RKO (cell line): Measurements from ENCODE around the gene ACE.

Source experiments
- DNase-seq: peaks from one replicate; pipeline ENCODE4 v3.0.0-alpha.2; 2016; ENCODE audit warnings: low spot score

ACE gene

GRCh38 chr17:63517825-63518534, 41.1 kb downstream of the ACE start:
- DNase-seq: no peak

GRCh38 chr17:63519116-63519881, 42.4 kb downstream of the ACE start:
- DNase-seq: no peak

- DNase-seq: no peak
Measured at GRCh38 chr17:63519972-63520882, 43.4 kb downstream of the ACE start.

- no peak for DNase-seq
Measured at GRCh38 chr17:63523253-63523855, 46.5 kb downstream of the ACE start, which contains the start of gene KCNH6. Gene KCNH6 (plus strand): TSS chr17:63523358. CDS start chr17:63523414, 56 bp downstream.

- DNase-seq: no peak
Measured at GRCh38 chr17:63524051-63524450, 47.2 kb downstream of the ACE start.

- no peak for DNase-seq
Measured at GRCh38 chr17:63525190-63525946, 48.5 kb downstream of the ACE start.

GRCh38 chr17:63526861-63527260, 50.0 kb downstream of the ACE start:
- DNase-seq: no peak

- DNase-seq: no peak
Measured at GRCh38 chr17:63528183-63528582, 51.3 kb downstream of the ACE start.

GRCh38 chr17:63529711-63530556, 53.1 kb downstream of the ACE start:
- DNase-seq: no peak

- DNase-seq: no peak
Measured at GRCh38 chr17:63530557-63531021, 53.7 kb downstream of the ACE start.

GRCh38 chr17:63531022-63531965, 54.4 kb downstream of the ACE start:
- DNase-seq: no peak

GRCh38 chr17:63533433-63534077, 56.7 kb downstream of the ACE start:
- no peak for DNase-seq

GRCh38 chr17:63534078-63534570, 57.3 kb downstream of the ACE start:
- DNase-seq: no peak

- DNase-seq: no peak
Measured at GRCh38 chr17:63534816-63535455, 58.1 kb downstream of the ACE start.

GRCh38 chr17:63535640-63536039, 58.8 kb downstream of the ACE start:
- no peak for DNase-seq

GRCh38 chr17:63537001-63537400, 60.1 kb downstream of the ACE start:
- DNase-seq: no peak

GRCh38 chr17:63537991-63538692, 61.3 kb downstream of the ACE start:
- DNase-seq: no peak
